K562 (cell line): ENCODE results near the gene UBA3. TPM values are rescaled to one million over a fixed set of nuclear protein-coding genes. Genes with fewer than 3 reads are reported as not detected.

Experiments
- ETV1 ChIP-seq: fragments of 450-650 bp; conservative IDR thresholded peaks from 2 replicates; pipeline ENCODE4 v1.6.1; 2016; ENCODE audit warnings: missing genetic modification characterization, control low read depth, low read depth, missing compliant biosample characterization
- HDAC8 ChIP-seq: fragments of 450-650 bp; IDR thresholded peaks from 2 replicates; pipeline ENCODE4 v1.6.1; 2016; ENCODE audit warnings: mild to moderate bottlenecking, missing genetic modification characterization, moderate library complexity, missing compliant biosample characterization
- L3MBTL2 ChIP-seq: fragments of 450-650 bp; IDR thresholded peaks from 2 replicates; pipeline ENCODE4 v1.6.1; 2016; ENCODE audit warnings: mild to moderate bottlenecking, moderate library complexity
- LEF1 ChIP-seq: fragments of 450-650 bp; IDR thresholded peaks from 2 replicates; pipeline ENCODE4 v1.6.1; 2016; ENCODE audit warnings: mild to moderate bottlenecking
- MAZ ChIP-seq, 2 experiments: fragments of 450-650 bp in 1 of 2; sonication (generic) in 1 of 2; formaldehyde crosslinking; IDR thresholded peaks in 1 of 2; conservative IDR thresholded peaks in 1 of 2; 2 replicates each; pipeline versions ENCODE4 v1.4.0 to v1.5.0; 2020; ENCODE audit warnings: mild to moderate bottlenecking in 1 of 2, missing genetic modification reagents in 1 of 2
- MTA3 ChIP-seq: fragments of 450-650 bp; formaldehyde crosslinking; IDR thresholded peaks from 2 replicates; pipeline ENCODE4 v1.6.1; 2017; ENCODE audit warnings: mild to moderate bottlenecking, borderline replicate concordance
- PHB2 ChIP-seq: fragments of 450-650 bp; IDR thresholded peaks from 2 replicates; pipeline ENCODE4 v1.6.1; 2017; ENCODE audit warnings: low read depth
- RHOXF2B ChIP-seq: fragments of 250-450 bp; sonication (Bioruptor Pico); conservative IDR thresholded peaks from 2 replicates; pipeline ENCODE4 v1.5.1; 2021
- SMAD1 ChIP-seq: fragments of 150-350 bp; IDR thresholded peaks from 2 replicates; pipeline ENCODE4 v1.6.1; 2014; ENCODE audit warnings: low read length, low read depth; ENCODE audit not compliant: partially characterized antibody
- SREBF1 ChIP-seq: fragments of 150-350 bp; IDR thresholded peaks from 2 replicates; pipeline ENCODE4 v1.6.1; 2014; ENCODE audit warnings: antibody characterized with exemption, low read depth, low read length, borderline replicate concordance
- SRSF1 ChIP-seq: fragments of 200-400 bp; formaldehyde crosslinking; IDR thresholded peaks from 2 replicates; pipeline ENCODE4 v1.6.1; 2017; ENCODE audit warnings: mild to moderate bottlenecking, low read depth, low read length, moderate library complexity
- TAF15 ChIP-seq: fragments of 200-400 bp; formaldehyde crosslinking; IDR thresholded peaks from 2 replicates; pipeline ENCODE4 v1.6.1; 2017; ENCODE audit warnings: mild to moderate bottlenecking, low read depth, low read length, moderate library complexity
- TBP ChIP-seq: optimal IDR thresholded peaks from 2 replicates; pipeline ENCODE3; 2011; ENCODE audit warnings: low read depth, low read length, improper control_type of control experiment
- TGIF2 ChIP-seq: sonication (generic); formaldehyde crosslinking; IDR thresholded peaks from 2 replicates; pipeline ENCODE4 v1.8.1; 2022; ENCODE audit warnings: mild to moderate bottlenecking, missing genetic modification reagents, moderate library complexity
- U2AF2 ChIP-seq: fragments of 200-400 bp; formaldehyde crosslinking; optimal IDR thresholded peaks from 2 replicates; pipeline ENCODE3; 2017; ENCODE audit warnings: low read depth, mild to moderate bottlenecking, low read length
- YY1 ChIP-seq, 3 experiments: IDR thresholded peaks; 2 replicates each; pipeline ENCODE4 v1.6.1; 2011; ENCODE audit warnings: low read length in 2 of 3, mild to moderate bottlenecking in 2 of 3, moderate library complexity in 2 of 3, borderline replicate concordance in 1 of 3, control low read depth in 1 of 3, low read depth in 1 of 3; ENCODE audit not compliant: insufficient read depth in 3 of 3, insufficient replicate concordance in 2 of 3, control insufficient read depth in 1 of 3, insufficient read length in 1 of 3; ENCODE audit errors: extremely low read depth in 1 of 3
- ZNF140 ChIP-seq: fragments of 250-450 bp; sonication (Bioruptor Pico); IDR thresholded peaks from 2 replicates; pipeline ENCODE4 v1.8.0; 2021; ENCODE audit warnings: moderate library complexity, mild to moderate bottlenecking, inconsistent platforms
- ZNF699 ChIP-seq: fragments of 250-450 bp; sonication (Bioruptor Pico); IDR thresholded peaks from 2 replicates; pipeline ENCODE4 v1.8.0; 2021; ENCODE audit warnings: mild to moderate bottlenecking, moderate library complexity; ENCODE audit not compliant: insufficient replicate concordance
- polyA plus RNA-seq, 8 experiments: library from polyadenylated mRNA; depleted of rRNA in 4 of 8; stranded (reverse) in 5 of 8; unstranded in 3 of 8; fragments of >200 nt; fragmentation: Nextera tagmentation in 2 of 8; fragmentation: Illumina TruSeq in 1 of 8; extraction: Ambion mirVana in 2 of 8; extraction: Trizol in 1 of 8; gene quantifications; 2 replicates each; pipeline versions ENCODE4 v1.2.1 to v1.2.3, GENCODE V29; 2011 to 2014; ENCODE audit warnings: inconsistent platforms in 1 of 8, missing spikeins in 1 of 8
- total RNA-seq, 7 experiments: library from RNA; depleted of rRNA in 6 of 7; stranded (reverse); fragments of >200 nt in 6 of 7; fragmentation: Illumina TruSeq in 2 of 7; extraction: Trizol in 2 of 7; gene quantifications; 2 replicates each; pipeline versions ENCODE4 v1.2.1 to v1.2.3, GENCODE V29; 2011 to 2021; ENCODE audit warnings: low replicate concordance in 1 of 7
- TF ChIP-seq, protein P1 (sequence below): sonication (generic); formaldehyde crosslinking; IDR thresholded peaks from 2 replicates; pipeline ENCODE4 v1.9.0; 2022; ENCODE audit warnings: mild to moderate bottlenecking, missing genetic modification reagents
- TF ChIP-seq, protein P2 (sequence below): fragments of 450-650 bp; formaldehyde crosslinking; IDR thresholded peaks from 2 replicates; pipeline ENCODE4 v1.4.0; 2022; ENCODE audit warnings: missing genetic modification characterization
- TF ChIP-seq, protein P3 (sequence below): fragments of 250-450 bp; sonication (Bioruptor Pico); IDR thresholded peaks from 2 replicates; pipeline ENCODE4 v1.6.1; 2021; ENCODE audit warnings: mild to moderate bottlenecking
- TF ChIP-seq, protein P4 (sequence below), 2 experiments: fragments of 450-650 bp in 1 of 2; sonication (generic) in 1 of 2; formaldehyde crosslinking in 1 of 2; IDR thresholded peaks in 1 of 2; conservative IDR thresholded peaks in 1 of 2; 2 replicates each; pipeline versions ENCODE4 v1.6.1 to v1.8.1; 2016 to 2023; ENCODE audit warnings: mild to moderate bottlenecking in 2 of 2, moderate library complexity in 2 of 2, inconsistent platforms in 1 of 2, missing genetic modification reagents in 1 of 2
- TF ChIP-seq, protein P5 (sequence below), 2 experiments: fragments of 250-450 bp in 1 of 2; fragments of 450-650 bp in 1 of 2; sonication (Bioruptor Pico) in 1 of 2; IDR thresholded peaks; 2 replicates each; pipeline versions ENCODE4 v1.6.1 to v1.8.0; 2016 to 2021; ENCODE audit warnings: mild to moderate bottlenecking in 2 of 2, moderate library complexity in 2 of 2, missing compliant biosample characterization in 1 of 2, missing genetic modification characterization in 1 of 2

The UBA3 gene
- total and polyA plus RNA-seq, 9 of the 15 experiments (the other 6 are each of a cell fraction or from before 2014, with no cell fraction given), result 23.2 to 80.0 (median 38.6) TPM

DNA sequence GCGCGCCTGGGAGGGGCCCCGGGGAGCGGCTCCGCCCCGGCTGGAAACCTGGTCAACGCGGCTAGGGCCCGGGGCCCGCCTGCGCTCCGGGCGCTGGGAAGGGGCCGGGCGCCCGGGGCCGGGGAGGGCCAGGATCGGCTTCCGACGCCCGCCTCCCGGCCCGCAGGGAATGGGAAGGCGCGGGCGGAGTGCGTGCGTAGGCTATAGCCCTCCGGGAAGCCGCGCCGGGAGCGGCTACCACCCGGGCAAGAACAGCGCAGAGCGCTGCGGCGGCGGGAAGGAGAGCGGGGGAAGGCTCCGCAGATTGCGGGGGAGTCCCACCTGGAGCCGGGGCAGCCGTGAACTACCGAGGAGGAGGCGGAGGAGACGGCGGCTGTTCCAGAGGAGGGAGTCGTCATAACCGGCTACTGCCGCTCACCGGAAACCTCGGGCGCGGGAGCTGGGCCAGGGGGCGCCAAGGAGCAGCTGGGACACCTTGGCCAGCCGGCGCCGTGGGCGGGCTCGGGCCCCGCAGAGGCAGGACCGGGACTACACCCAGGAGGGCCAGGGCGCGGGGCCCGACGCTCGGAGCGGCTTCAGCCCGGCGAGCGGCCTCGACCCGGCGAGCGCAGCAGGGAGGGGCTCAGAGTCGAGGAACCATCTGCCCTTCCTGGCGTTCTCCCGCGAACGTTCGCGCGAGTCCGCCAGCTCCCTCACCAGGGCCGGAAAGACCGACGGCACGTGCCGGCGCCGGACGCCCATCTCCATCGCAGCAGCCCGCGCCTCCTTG lies 66.7 kb downstream of the UBA3 start, which contains the start of gene EOGT (continued):
- TF ChIP-seq, protein P1, sequence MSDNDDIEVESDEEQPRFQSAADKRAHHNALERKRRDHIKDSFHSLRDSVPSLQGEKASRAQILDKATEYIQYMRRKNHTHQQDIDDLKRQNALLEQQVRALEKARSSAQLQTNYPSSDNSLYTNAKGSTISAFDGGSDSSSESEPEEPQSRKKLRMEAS, result peak; percentile 83
- TF ChIP-seq SMAD1, result no peak
- no peak for TF ChIP-seq TGIF2 (CRISPR knock-in tag)
- no peak for TF ChIP-seq SRSF1
- TF ChIP-seq ETV1 (tag), result peak; percentile 77
- TF ChIP-seq, protein P2, sequence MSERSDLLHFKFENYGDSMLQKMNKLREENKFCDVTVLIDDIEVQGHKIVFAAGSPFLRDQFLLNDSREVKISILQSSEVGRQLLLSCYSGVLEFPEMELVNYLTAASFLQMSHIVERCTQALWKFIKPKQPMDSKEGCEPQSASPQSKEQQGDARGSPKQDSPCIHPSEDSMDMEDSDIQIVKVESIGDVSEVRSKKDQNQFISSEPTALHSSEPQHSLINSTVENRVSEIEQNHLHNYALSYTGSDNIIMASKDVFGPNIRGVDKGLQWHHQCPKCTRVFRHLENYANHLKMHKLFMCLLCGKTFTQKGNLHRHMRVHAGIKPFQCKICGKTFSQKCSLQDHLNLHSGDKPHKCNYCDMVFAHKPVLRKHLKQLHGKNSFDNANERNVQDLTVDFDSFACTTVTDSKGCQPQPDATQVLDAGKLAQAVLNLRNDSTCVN (CRISPR knock-in tag), result no peak
- TF ChIP-seq HDAC8 (tag), result no peak
- TF ChIP-seq TBP, result peak; percentile 67
- peak; percentile 80; the same call in 1 of the 2 replicates for TF ChIP-seq MTA3
- TF ChIP-seq PHB2, result no peak
- no peak for TF ChIP-seq RHOXF2B
- TF ChIP-seq L3MBTL2, result peak; percentile 98
- no peak for TF ChIP-seq ZNF699 (CRISPR knock-in tag)
- no peak for TF ChIP-seq TAF15
- peak in 2 of 3 experiments; percentile 20 to 47 for TF ChIP-seq YY1 (IDR thresholded peaks at IDR 0.05; ENCODE audit: borderline replicate concordance in 1 of 3, control insufficient read depth in 1 of 3, extremely low read depth in 1 of 3, insufficient read depth in 3 of 3, insufficient read length in 1 of 3, insufficient replicate concordance in 2 of 3, low read depth in 1 of 3, low read length in 2 of 3)
- TF ChIP-seq, protein P3, sequence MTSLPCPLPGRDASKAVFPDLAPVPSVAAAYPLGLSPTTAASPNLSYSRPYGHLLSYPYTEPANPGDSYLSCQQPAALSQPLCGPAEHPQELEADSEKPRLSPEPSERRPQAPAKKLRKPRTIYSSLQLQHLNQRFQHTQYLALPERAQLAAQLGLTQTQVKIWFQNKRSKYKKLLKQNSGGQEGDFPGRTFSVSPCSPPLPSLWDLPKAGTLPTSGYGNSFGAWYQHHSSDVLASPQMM (CRISPR knock-in tag), result no peak
- TF ChIP-seq, protein P4, sequence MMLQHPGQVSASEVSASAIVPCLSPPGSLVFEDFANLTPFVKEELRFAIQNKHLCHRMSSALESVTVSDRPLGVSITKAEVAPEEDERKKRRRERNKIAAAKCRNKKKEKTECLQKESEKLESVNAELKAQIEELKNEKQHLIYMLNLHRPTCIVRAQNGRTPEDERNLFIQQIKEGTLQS (IDR thresholded peaks at IDR 0.05), result no peak
- TF ChIP-seq, protein P4 (CRISPR knock-in tag; conservative IDR thresholded peaks at IDR 0.05), result no peak
- TF ChIP-seq MAZ (CRISPR knock-in tag; conservative IDR thresholded peaks at IDR 0.05 in 1 of 2, IDR thresholded peaks at IDR 0.05 in 1 of 2), result peak; percentile 51 to 65; a peak in 3 of 4 replicates
- TF ChIP-seq, protein P5, sequence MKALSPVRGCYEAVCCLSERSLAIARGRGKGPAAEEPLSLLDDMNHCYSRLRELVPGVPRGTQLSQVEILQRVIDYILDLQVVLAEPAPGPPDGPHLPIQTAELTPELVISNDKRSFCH (CRISPR knock-in tag; IDR thresholded peaks at IDR 0.05), result no peak
- TF ChIP-seq, protein P5 (tag; IDR thresholded peaks at IDR 0.05), result no peak
- no peak for TF ChIP-seq ZNF140 (CRISPR knock-in tag)
- TF ChIP-seq LEF1, result no peak
- no peak for TF ChIP-seq SREBF1
- TF ChIP-seq U2AF2, result no peak
